Activated CD4-positive, alpha-beta T cell treated with anti-CD3 and anti-CD28 coated beads for 36 hours (primary cell): Measurements from ENCODE around the gene CHPF. TPM values are rescaled to one million over a fixed set of nuclear protein-coding genes. Genes with fewer than 3 reads are reported as not detected.

ENCODE experiments used
- ATAC-seq: fragments of 200-7000 bp; cut with Tn5 transposase; one replicate; pipeline ENCODE4 v1.10.0; 2021; ENCODE audit warnings: mild to moderate bottlenecking, moderate library complexity
- CTCF ChIA-PET: fragments of 350-600 bp; sonication (Branson Sonifier 250); formaldehyde crosslinking; loops from one replicate; lab custom pipeline; 2021; ENCODE audit warnings: antibody characterized with exemption; lab: Charles Lee
- POLR2A ChIA-PET: fragments of 350-600 bp; sonication (Branson Sonifier 250); formaldehyde crosslinking; loops from one replicate; lab custom pipeline; 2021; ENCODE audit warnings: antibody characterized with exemption, inconsistent platforms; lab: Charles Lee
- DNase-seq: peaks from one replicate; pipeline ENCODE4 v3.0.0-alpha.2; 2020
- H3K27ac Mint-ChIP-seq: one replicate; pipeline ENCODE4 v1.8.0; 2021; ENCODE audit warnings: mixed read lengths
- H3K27me3 Mint-ChIP-seq: one replicate; pipeline ENCODE4 v1.8.0; 2021; ENCODE audit warnings: mixed read lengths
- H3K36me3 Mint-ChIP-seq: one replicate; pipeline ENCODE4 v1.8.0; 2021; ENCODE audit warnings: low read depth, mixed read lengths
- H3K4me1 Mint-ChIP-seq: one replicate; pipeline ENCODE4 v1.8.0; 2021; ENCODE audit warnings: mixed read lengths
- H3K4me3 Mint-ChIP-seq: one replicate; pipeline ENCODE4 v1.8.0; 2021; ENCODE audit warnings: mild to moderate bottlenecking, moderate library complexity, mixed read lengths
- H3K9me3 Mint-ChIP-seq: one replicate; pipeline ENCODE4 v1.8.0; 2021; ENCODE audit warnings: low read depth, mixed read lengths
- intact Hi-C, 2 experiments: fragments of 100-400 bp; cut with DNase I in 1 of 2; cut with micrococcal nuclease in 1 of 2; formaldehyde crosslinking; loops; one replicate each; pipeline versions ENCODE4 v1.14.2 to v1.15.1; 2022 to 2024; cut with DNase I, micrococcal nuclease
- microRNA-seq: library from miRNA; unstranded; fragments of <30 nt; microRNA quantifications from one replicate; pipeline ENCODE4 v1.2.0, GENCODE V29; 2021; ENCODE audit warnings: borderline replicate concordance
- total RNA-seq, 2 experiments: library from RNA; stranded (reverse); gene quantifications; one replicate each; pipeline ENCODE4 v1.2.3, GENCODE V29; 2021

The CHPF gene
- total RNA-seq, 2 experiments from 2014 or later: 14.1 to 17.1 TPM

- Mint-ChIP-seq H3K27me3 (peaks cover 45% of the 10 kb centered on the region), H3K4me3 (no peak overlapping the region), H3K36me3 (no peaks in the 10 kb centered on the region), H3K9me3 (no peaks in the 10 kb centered on the region), H3K27ac (no peak overlapping the region), H3K4me1 (peaks cover 13% of the 10 kb centered on the region)
- intact Hi-C loops: no loop called here
- ChIA-PET POLR2A (no interaction called here), CTCF (interaction anchor here (7.0 kb wide), 1 partner anchor 35 kb away, joined by 128 read pairs; no protein-coding TSS in a partner anchor)
- no peak for ATAC-seq
- DNase-seq: no peak
Measured at GRCh38 chr2:219493086-219493485, 50.5 kb downstream of the CHPF start.

GRCh38 chr2:219492575-219492974 is 51.0 kb downstream of the CHPF start:
- DNase-seq: no peak
- Mint-ChIP-seq H3K36me3 (no peaks in the 10 kb centered on the region), H3K27ac (no peak overlapping the region), H3K4me1 (peaks cover 10% of the 10 kb centered on the region), H3K4me3 (no peak overlapping the region), H3K27me3 (peaks cover 44% of the 10 kb centered on the region), H3K9me3 (no peaks in the 10 kb centered on the region)
- ATAC-seq: no peak
- intact Hi-C loops: no loop called here
- ChIA-PET CTCF (interaction anchor here (0.6 to 1.0 kb wide), 2 partner anchors 8 to 19 kb away, joined by 3 to 4 read pairs; no protein-coding TSS in a partner anchor), POLR2A (no interaction called here)

- no peak overlapping the region for H3K4me3 Mint-ChIP-seq
- ATAC-seq (no peak), DNase-seq (no peak)
- ChIA-PET POLR2A (no interaction called here), CTCF (interaction anchor here (0.7 to 1.5 kb wide), 5 partner anchors 9 to 40 kb away, joined by 3 to 4 read pairs (median 4); no protein-coding TSS in a partner anchor)
- peaks cover 2% of the 10 kb centered on the region for H3K4me1 Mint-ChIP-seq
- intact Hi-C loops: no loop called here
- peaks cover 41% of the 10 kb centered on the region for H3K27me3 Mint-ChIP-seq
- no peaks in the 10 kb centered on the region for H3K36me3 Mint-ChIP-seq
- no peak overlapping the region for H3K27ac Mint-ChIP-seq
- no peaks in the 10 kb centered on the region for H3K9me3 Mint-ChIP-seq
Measured at GRCh38 chr2:219491278-219491963, 52.2 kb downstream of the CHPF start.

- Mint-ChIP-seq H3K9me3 (no peaks in the 10 kb centered on the region), H3K27ac (no peak overlapping the region), H3K27me3 (peaks cover 43% of the 10 kb centered on the region), H3K36me3 (no peaks in the 10 kb centered on the region), H3K4me3 (no peak overlapping the region), H3K4me1 (no peaks in the 10 kb centered on the region)
- intact Hi-C loops: no loop called here
- POLR2A ChIA-PET: no interaction called here
- CTCF ChIA-PET: interaction anchor here (1.4 to 2.0 kb wide), 3 partner anchors 15 to 40 kb away, joined by 4 to 6 read pairs (median 4); no protein-coding TSS in a partner anchor
- ATAC-seq (no peak), DNase-seq (no peak)
Measured at GRCh38 chr2:219490600-219491130, 52.9 kb downstream of the CHPF start.

- Mint-ChIP-seq H3K36me3 (no peaks in the 10 kb centered on the region), H3K4me3 (no peak overlapping the region), H3K27me3 (peaks cover 43% of the 10 kb centered on the region), H3K4me1 (peaks cover under 1% of the 10 kb centered on the region), H3K27ac (no peak overlapping the region), H3K9me3 (no peaks in the 10 kb centered on the region)
- intact Hi-C loops: no loop called here
- DNase-seq (no peak), ATAC-seq (no peak)
- ChIA-PET CTCF (interaction anchor here (2.0 kb wide), 1 partner anchor 14 kb away, joined by 6 read pairs; no protein-coding TSS in a partner anchor), POLR2A (no interaction called here)
Measured at GRCh38 chr2:219490186-219490585, 53.4 kb downstream of the CHPF start.

- POLR2A ChIA-PET: no interaction called here
- Mint-ChIP-seq H3K4me3 (no peak overlapping the region), H3K9me3 (no peaks in the 10 kb centered on the region), H3K4me1 (peaks cover 3% of the 10 kb centered on the region), H3K27me3 (peaks cover 39% of the 10 kb centered on the region), H3K36me3 (no peaks in the 10 kb centered on the region), H3K27ac (no peak overlapping the region)
- DNase-seq (no peak), ATAC-seq (no peak)
- CTCF ChIA-PET: interaction anchor here (2.0 kb wide), 1 partner anchor 13 kb away, joined by 6 read pairs; no protein-coding TSS in a partner anchor
- intact Hi-C loops: no loop called here
Measured at GRCh38 chr2:219489315-219489714, 54.3 kb downstream of the CHPF start.

Small RNA genes within 50 kb of the gene (microRNA-seq; reads per million reads assigned to microRNA genes)
- not detected for gene MIR3132

Other genes starting within 250 kb of the CHPF start
- under 1 TPM; 0.30 to 0.43 TPM for gene PTPRN, start 234.4 kb downstream of the CHPF start, total RNA-seq
- gene RESP18, start 211.1 kb downstream of the CHPF start, total RNA-seq: not detected
- 10 to 100 TPM; 81.0 to 93.1 TPM for gene DNPEP, start 155.9 kb downstream of the CHPF start, total RNA-seq
- not detected for gene DES, start 125.4 kb downstream of the CHPF start, total RNA-seq
- gene SPEG, start 109.0 kb downstream of the CHPF start, total RNA-seq: 1 to 10 TPM in 1 of 2 experiments, under 1 TPM in 1; 0.89 to 1.4 TPM
- gene GMPPA, start 44.9 kb downstream of the CHPF start, total RNA-seq: 10 to 100 TPM; 35.2 to 35.5 TPM
- gene ASIC4, start 29.3 kb downstream of the CHPF start, total RNA-seq: not detected
- gene TMEM198, start 219 bp upstream of the CHPF start, total RNA-seq: 1 to 10 TPM; 2.4 to 2.7 TPM
- gene OBSL1, start 27.7 kb upstream of the CHPF start, total RNA-seq: 1 to 10 TPM; 1.0 to 1.9 TPM
- gene INHA, start 28.5 kb upstream of the CHPF start, total RNA-seq: not detected
- gene STK11IP, start 54.0 kb upstream of the CHPF start, total RNA-seq: 10 to 100 TPM; 23.5 to 26.1 TPM
- under 1 TPM; 0.05 to 0.16 TPM for gene SLC4A3, start 83.8 kb upstream of the CHPF start, total RNA-seq